Activated T-cell treated with anti-CD3 and anti-CD28 coated beads for 24 hours (primary cell): ENCODE data around the gene TOR1AIP2.
A peak's percentile ranks its signal among the peaks of the same experiment; 100 is the strongest.
"Not testable (repeated sequence)": the region's sequence is repeated elsewhere in the genome, so short reads cannot be mapped to it uniquely, and the experiment has no call there.

Source experiments
- DNase-seq: peaks from one replicate; pipeline ENCODE4 v3.0.0-alpha.2; 2020; ENCODE audit warnings: low read depth

Gene TOR1AIP2

DNA sequence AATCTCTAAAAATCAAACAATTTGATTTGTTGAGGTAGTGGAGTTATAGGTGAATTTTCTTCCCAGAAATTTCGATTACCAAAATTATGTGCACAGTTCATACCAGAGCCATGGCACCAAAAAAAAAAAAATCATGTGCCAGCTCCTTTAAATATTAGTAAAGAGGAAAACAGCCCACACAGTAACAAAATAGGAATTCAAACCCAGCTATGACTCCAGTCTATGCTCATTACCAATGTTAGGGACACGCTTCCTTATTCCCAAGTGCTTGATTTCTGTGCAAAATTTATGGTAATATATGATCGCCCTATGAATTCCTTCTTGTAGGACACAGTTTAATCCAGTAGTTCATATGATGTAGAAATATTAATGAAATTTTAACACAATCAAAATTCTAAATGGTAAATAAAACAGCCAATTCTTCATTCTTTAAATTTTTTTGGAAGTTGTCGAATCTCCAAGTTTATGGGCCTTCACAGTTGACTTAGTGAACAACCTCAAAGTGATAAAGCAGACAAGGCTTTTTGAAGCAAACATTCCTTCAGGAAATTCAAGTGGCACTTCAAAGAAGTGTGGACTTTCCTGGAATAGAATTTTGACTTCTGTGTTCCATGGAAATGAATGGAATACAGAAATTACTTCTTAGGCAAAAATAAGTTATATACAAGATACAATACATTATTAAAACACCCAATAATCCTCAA, 1.9 kb downstream of the TOR1AIP2 start:
- DNase-seq: no peak

DNA sequence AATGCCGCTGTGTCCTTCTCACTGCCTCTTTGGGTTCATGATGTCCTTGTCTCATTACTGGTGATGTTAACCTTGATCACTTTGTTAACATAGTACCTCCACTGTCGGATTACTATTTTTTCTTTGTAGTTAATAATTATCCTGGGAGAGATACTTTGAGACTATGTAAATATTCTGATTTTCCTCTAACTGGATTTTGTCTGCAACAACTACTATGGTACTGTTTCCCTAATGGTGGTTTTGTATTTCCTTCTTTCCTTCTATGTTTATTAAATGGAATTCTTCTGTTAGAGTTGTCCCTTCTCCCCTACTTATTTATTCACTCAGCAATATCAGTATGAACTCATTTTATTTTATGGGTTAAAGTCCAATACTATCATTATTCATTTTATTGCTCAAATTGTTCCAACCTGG, 4.2 kb downstream of the TOR1AIP2 start:
- no peak for DNase-seq

DNA sequence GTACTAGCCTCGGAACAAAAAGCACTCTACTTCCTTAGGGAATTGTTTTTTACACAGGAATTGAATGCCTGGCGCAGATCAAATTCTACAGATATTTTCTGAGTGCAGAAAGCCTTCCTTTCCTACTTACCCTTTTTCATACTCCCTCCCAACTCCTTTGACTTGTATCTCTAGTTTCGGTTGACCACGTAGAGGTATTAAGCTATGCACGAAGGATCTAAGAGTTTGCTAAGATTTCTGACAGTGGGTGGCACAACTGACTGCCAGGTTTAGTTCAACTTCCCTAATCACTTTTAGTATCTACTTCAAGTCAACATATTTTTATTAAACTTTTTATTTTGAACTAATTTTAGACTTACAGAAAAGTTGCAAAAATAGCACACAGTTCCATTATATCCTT, 5.0 kb downstream of the TOR1AIP2 start:
- DNase-seq: no peak

DNA sequence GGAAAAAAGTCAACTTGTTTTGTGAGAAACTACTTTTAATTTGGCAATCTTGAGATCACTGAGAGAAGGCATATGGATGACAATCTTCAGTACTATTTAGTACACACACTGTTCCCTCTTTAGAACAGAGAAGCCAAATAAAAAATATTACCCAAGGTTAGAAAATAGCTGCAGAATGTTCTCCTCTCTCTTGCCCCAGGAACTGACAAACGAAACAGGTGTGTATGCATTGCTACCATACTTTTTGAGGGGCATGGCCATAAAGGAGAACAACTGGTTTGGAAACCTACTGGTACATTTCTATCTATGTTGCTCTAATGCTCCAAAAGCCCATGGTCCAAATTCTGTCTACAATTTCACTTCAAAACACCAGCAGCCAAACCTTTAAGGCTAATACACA, 5.7 kb downstream of the TOR1AIP2 start:
- no peak for DNase-seq

DNA sequence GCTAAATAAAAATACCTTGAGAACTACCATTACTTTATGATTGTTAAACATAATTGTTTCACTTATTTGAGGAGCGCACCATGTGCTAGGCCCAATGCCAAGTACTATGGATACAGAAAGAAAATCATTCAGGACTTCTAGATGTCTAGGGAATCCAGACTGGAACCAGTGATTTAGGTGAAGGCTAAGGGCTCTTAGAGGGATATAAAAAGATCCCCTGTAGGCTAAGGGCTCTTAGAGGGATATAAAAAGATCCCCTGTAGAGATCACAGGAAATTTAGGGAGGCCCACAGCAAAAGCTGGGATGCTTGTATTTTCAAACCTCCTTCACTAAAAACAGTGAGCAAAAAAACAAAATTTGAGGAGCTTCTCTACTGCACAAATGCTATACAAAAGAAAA, 6.7 kb downstream of the TOR1AIP2 start:
- DNase-seq: no peak

DNA sequence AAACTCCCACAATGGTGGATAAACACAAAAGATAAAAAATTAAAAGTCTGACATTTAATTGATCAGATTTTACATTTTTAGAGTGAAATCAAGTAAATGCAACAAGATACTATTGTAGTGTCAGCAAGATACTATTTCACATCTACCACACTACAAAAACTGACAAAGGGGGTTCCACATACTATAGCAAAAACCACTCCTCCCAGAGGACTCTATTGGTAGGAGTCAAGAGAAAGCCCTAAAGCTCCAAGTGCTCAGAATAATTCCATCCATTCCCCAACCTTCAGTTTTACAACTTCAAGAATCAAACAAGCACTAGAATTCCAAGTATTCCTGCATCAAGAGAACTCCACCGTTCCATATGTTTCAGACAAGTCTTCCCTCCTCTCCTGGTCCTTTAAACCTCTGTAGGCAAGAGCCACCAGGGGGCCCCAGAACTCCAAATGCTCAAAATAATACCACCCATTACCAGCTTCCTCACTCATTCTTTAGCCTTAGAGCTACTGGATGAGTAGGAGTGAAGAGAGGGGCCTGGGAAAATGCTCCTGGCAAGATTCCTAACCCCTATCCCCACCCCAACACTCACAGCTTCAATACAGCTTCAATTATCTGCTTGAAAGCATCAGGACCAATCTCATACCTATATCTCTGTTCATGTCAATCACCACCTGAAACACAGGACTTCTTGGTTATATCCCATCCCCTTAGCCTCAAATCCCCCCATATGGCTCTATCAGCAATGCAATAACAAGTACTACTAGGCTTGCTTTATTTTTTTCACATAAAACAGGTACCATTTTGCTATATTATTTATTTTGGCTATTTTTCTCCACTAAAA, 9.9 kb downstream of the TOR1AIP2 start:
- DNase-seq: peak; percentile 29

DNA sequence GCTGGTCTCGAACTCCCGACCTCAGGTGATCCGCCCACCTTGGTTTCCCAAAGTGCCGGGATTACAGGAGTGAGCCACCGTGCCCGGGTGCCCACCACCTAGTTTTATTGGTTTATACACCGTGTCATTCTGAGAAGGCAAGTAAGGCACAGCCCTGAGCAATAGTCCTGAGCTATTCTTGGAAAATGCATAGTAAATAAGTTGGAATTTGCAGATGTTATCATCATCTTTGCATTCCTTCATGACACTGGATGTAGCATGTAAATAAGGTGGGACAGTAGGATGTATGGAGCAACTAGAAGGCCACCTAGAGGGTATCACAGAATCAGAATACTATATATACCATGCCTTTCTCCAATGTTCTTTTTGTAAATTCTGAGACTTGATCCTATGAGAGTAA, 11.0 kb downstream of the TOR1AIP2 start:
- DNase-seq: no peak

DNA sequence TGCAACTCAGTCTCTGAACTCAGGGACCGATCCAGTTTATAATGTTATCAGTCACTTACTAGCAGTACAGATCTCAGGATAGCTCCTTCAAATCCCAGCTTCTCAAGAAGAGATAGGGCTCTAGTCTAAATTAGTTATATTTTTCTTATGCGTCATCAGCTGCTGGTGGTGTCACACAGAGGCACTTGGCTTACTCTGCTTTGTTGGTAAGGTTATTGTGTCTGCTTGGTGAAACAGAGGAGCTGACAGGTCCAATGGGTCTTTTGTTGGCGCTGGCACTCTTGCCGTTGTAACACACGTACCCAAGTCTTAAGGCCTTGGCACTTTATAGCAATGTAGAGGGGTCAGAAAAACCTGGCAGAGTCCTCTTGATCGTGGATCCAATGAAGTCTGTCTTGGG, 12.2 kb downstream of the TOR1AIP2 start:
- no peak for DNase-seq

DNA sequence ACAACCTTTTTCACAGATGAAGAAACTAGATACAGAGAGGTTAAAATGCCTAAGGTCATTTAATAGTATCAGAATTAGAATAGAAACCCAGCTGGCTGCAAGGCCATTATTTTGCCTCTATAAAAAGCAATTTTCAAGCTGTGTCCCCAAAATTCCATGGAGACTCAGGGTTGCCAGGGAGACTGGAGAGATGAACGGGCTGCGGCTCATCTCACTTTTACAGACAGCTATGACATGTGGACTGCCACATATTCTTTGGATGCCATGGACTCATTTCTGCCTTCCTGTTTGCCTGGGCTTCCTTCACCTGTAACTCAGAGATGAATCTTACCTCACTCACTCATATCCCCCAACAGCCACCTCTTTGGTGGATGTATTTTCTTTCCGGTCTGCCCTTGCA, 17.0 kb downstream of the TOR1AIP2 start:
- no peak for DNase-seq

DNA sequence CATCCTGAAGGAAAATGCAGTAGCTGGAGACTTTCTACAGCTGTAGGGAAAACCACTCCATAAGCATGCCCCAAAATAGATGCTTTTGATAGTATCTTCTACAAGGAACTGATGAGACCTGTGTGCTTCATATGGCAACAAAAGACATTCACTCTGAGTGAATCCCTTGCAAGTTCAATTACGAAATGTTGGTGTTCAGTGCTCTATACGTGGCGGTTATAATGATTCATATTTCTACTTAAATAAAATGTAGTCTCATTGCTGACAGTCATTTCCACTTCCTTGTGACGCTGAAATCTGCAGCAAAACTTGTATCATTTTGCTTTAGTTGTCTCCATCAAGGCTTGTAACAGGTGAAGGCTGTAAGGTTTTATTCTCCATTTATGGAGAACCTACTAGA, 20.6 kb downstream of the TOR1AIP2 start:
- no peak for DNase-seq

DNA sequence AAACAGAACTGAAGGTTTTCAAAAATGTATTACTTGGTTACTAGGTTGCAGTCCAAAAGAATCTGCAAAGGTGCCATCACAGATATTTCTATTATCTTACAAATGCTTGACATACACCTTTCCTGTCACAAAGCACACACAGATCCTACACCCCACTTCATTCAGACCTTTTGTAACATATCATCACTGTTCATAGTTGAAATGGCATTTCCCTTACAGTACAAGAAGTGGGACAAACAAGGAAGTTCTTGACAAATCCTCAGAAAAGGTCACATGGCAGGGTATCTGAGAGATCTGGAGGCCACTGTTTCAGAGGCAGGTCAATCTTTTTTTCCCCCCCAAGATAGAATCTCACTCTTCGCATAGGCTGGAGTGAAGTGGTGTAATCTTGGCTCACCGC, 21.3 kb downstream of the TOR1AIP2 start:
- no peak for DNase-seq

DNA sequence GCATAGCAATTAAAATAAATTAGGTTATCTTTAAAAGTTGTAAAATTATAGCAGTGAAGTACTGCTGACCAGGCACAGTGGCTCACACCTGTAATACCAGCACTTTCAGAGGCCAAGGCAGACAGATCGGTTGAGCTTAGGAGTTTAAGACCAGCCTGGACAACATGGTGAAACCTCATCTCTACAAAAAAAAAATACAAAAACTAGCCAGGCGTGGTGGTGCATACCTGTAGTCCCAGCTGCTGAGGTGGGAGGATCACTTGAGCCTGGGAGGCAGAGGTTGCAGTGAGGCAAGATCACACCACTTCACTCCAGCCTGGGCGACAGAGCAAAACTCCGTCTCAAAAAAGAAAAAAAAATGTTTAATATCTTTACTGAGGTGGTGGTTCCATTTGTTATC, 21.8 kb downstream of the TOR1AIP2 start:
- DNase-seq: not testable (repeated sequence)

DNA sequence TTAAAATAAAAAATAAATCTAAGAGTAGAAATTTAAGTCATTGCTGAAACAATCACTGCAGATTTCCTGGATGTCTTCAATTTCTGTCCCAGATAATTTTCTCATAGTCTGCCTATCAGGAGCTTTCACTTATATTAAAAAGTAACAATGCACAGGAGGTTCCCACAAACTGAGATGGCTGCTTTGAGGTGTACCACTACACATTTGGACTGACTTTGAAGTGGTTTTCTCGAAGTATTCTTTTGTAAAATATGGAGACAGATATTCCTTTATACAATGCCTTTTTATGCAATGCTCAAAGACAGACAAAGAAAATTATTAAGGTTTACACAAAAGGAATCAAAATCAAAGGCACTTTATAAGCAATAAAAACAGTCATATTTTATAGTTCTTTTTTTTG, 24.5 kb downstream of the TOR1AIP2 start:
- DNase-seq: no peak

DNA sequence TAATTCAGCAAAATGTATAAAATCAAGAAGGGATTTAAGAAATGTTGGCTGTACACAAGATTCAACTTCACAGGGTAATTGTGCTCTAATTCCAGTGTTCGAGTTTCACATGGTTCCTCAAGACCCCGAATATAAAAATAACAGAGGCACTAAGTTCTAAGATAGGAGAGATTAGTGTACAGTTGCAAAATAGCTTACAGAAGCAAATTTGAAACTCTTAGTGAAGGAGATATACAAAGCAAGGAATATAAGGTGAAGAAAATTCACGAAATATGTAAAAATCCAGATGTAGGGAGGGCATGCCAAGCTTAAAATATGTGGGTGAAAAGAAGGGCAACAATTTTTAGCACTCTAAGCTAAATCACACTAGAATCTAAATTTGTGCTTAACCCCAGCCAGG, 29.4 kb downstream of the TOR1AIP2 start:
- DNase-seq: no peak

DNA sequence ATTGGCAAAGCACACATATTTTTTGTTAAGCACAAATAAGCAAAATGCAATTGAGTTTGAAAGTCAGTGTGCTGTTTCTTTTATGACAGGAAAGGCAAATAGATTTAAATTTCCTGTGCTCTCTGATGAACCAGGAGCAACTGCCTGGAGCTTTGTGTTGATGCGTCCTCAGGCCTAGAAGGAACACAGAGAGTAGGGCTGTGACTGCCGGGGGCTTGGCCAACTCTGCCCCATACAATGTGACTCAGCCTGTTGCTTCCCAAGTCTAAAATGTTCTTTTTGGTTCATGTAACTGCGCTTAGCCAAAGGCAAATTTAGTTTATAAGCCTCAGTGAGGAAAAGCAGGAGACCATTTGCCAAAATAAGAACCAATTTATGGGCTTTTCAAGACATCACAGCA, 37.5 kb downstream of the TOR1AIP2 start:
- DNase-seq: no peak

DNA sequence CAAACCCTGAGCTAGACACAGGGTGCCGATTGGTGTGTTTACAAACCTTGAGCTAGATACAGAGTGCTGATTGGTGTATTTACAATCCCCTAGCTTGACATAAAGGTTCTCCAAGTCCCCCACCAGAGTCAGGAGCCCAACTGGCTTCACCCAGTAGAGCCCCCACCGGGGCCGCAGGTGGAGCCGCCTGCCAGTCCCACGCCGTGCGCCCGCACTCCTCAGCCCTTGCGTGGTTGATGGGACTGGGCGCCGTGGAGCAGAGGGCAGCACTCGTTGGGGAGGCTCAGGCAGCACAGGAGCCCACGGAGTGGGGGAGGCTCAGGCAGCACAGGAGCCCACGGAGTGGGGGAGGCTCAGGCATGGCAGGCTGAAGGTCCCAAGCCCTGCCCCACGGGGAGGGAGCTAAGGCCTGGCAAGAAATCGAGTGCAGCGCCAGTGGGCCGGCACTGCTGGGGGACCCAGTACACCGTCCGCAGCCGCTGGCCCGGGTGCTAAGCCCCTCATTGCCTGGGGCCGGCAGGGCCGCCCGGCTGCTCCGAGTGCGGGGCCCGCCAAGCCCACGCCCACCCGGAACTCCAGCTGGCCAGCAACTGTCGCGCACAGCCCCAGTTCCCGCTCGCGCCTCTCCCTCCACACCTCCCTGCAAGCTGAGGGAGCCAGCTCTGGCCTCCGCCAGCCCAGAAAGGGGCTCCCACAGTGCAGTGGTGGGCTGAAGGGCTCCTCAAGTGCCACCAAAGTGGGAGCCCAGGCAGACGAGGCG, 40.7 kb downstream of the TOR1AIP2 start:
- DNase-seq: not testable (repeated sequence)

DNA sequence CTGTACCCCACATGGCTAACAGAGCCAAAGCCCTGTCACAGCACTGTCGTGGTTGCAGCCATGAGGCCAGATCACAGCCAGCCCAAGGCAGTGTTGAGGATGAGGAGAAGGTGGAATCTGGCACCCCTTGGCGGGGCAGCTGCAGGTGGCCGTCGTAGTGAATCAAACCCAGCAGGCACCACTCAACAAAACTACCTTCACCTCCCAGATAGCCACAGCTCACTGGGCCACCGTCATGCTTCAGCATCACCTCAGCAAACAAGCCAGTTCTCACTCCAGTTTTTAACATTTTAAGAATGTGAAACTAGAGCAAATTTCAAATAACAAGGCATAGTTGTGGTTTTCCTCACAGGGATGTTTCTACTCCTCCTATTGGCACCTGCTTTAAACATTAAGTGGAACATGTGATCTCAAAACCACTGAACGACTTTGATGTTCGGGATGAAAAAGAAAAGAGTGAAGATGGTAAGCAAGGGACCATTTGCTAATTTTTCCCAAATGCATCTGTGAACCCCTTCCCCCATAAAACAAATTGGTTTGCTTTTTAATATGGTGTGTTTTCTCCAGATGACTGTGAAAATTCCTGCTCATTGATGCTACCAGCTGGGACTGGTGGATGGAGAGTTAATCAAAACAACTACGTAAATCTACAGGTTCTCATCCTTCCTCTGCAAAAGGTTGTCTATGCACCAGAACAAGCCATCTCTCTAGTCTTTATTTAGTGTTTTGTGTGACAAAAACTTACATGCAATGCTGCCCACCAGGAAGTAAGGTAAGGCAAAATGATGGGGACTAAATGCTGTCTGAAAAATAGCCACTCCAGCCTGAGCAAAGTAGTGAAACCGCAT, 45.5 kb downstream of the TOR1AIP2 start:
- DNase-seq: no peak

DNA sequence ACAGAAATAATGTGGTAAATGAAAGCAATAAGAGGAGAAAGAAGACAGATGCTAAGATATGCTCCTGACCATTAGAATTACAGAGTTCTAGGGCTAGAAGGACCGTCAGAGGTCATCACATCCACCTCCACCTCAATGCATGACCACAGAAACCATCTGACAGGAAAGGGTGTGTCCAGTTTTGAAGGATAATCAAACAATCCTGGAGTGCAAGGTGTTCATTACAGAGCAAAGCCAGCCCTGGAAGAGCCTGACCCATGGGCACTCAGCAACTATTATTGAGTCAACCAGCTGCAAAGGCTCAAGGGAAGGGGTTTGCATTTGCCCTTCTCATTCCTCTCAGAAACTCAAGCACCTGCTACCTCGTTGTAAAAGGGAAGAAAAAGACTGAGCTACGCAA, 46.4 kb downstream of the TOR1AIP2 start:
- no peak for DNase-seq

DNA sequence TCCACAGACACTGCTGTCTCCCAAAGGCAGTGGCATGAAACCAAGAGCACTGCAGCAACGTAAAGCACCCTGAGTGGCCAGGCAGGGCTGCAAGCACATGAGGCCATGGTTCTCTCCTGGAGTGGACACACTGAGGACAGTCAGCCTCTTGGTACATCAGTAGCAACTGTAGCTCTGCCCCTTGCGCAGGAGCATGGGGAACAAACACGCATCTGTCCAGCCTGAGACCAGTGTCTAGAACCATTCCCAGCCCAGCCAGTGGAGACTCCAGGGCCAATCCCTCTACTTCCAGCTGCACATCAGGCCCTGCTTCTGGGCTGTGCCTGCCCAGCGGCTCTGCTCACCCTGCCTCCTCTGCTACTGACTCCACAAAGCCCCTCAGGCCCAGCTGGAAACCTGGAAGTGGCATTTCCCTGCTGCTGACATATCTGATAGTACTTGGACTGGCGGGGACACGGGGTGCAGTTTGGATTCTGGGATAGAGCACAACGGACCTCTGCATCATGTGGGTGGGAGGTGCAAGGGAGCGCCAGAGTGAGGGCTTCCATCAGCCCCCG, 49.0 kb downstream of the TOR1AIP2 start:
- no peak for DNase-seq

DNA sequence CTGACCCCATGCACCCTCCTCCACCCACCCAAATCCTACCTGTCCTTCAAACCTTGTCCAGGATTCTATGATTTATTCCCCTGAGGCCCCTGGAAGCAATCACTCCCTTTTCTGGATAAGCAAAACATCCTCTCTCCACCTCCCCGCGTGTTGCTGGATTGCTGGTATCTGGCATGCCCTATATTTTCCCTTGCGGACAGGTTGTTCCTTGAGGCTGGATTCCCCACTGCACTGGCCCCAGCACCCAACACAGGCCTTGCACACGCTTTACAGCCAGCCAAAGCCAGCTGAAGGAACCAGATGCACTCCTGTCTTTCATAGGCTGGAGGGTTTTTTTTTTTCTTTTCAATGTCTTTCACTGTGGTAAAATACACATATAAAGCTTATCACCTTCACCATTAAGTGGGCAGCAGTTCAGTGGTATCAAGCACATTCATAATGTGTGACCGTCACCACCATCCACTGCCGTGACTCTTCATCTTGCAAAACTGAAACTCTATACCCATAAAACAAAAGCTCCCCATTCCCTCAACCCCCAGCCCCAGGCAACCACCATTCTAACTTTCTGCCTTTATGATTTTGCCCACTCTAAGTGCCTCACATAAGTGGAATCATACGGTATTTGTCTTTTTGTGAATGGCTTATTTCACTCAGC, 50.9 kb downstream of the TOR1AIP2 start:
- DNase-seq: no peak

DNA sequence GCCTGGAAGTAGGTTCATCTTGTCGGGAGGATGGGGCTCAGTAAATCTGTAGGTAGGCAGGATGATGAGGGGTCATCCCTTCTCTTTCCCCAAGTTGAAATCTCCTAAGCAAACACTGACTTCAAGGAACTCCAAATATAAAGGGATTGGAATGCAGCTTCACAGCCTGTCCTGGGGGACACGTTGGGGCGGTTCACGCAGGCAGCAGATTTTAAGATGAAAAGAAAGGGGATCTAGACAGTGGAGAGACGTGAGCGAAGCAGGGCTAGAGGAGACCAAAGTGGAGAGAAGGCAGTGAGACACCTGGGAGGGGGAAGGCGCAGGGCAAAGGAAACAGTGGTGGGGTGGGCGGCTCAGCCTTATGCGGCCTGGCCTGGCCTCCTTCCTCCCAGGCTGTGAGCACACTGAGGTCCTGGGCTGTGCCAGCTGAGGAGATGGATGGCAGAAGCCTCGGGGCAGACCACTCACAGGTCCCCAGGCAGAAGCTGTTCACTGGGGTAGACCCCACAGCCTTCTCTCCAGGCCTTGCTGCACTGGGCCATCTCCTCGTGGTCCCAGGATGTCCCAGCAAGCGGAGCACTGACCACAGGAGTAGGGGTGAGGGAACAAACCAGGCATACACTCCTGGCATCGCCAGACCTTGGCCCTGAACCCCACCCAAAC, 51.7 kb downstream of the TOR1AIP2 start:
- DNase-seq: no peak
